ENCODE measurements around the gene RABGAP1L. TPM values are rescaled to one million over a fixed set of nuclear protein-coding genes. Genes with fewer than 3 reads are reported as not detected.

RABGAP1L gene
- total and polyA plus RNA-seq, 2 of the 8 experiments (the other 6 are each of a cell fraction or from before 2014, with no cell fraction given), result 33.3 to 156 TPM

- H4K8ac ChIP-seq (ENCODE audit: extremely low read depth, insufficient read depth, low read length), result no peak overlapping the region
- no peak overlapping the region for H4K5ac ChIP-seq (ENCODE audit: insufficient read length, low read depth, low read length)
- peaks cover 2% of the 10 kb centered on the region; the same call in 1 of the 2 replicates for H3K79me1 ChIP-seq (ENCODE audit: low read depth, low read length)
- H2BK5ac ChIP-seq (ENCODE audit: low read depth, low read length), result no peak overlapping the region
- FAIRE-seq, result no peak
- peaks cover 35 to 94% (median 55%) of the 10 kb centered on the region in 4 experiments for H3K36me3 ChIP-seq (ENCODE audit: control insufficient read depth in 2 of 4, insufficient read depth in 4 of 4, low read length in 3 of 4)
- H3K18ac ChIP-seq (ENCODE audit: extremely low read depth, low read length), result no peak overlapping the region
- DNase-seq (ENCODE audit: low read depth in 1 of 2, low spot score in 2 of 2), result no peak
- no peaks in the 10 kb centered on the region for H3K9me3 ChIP-seq (ENCODE audit: insufficient read depth in 2 of 2, low read depth in 1 of 2, low read length in 1 of 2)
- WGBS, 2 experiments (ENCODE audit: extremely low coverage in 1 of 2, insufficient coverage in 1 of 2, insufficient read length in 1 of 2, insufficient replicate concordance in 2 of 2, low coverage in 1 of 2, low lambda C conversion rate in 2 of 2, missing lambda C conversion rate in 1 of 2), result 97% methylated on average over 2 of the region's 2 CpGs; no CpG with 5 or more reads in 1 of the 2 experiments
- H3K9ac ChIP-seq (replicated peaks in 1 of 4; ENCODE audit: extremely low read depth in 1 of 4, low read depth in 3 of 4, low read length in 3 of 4), result no peak overlapping the region
- H2AFZ ChIP-seq (ENCODE audit: low read length), result no peak overlapping the region
- no peak overlapping the region for H4K91ac ChIP-seq (replicated peaks; ENCODE audit: insufficient read length, low read length)
- H3K56ac ChIP-seq (replicated peaks; ENCODE audit: insufficient read length, low read depth, low read length), result no peak overlapping the region
- H2AK5ac ChIP-seq (ENCODE audit: low read depth, low read length), result no peak overlapping the region
- no peaks in the 10 kb centered on the region for H3K23me2 ChIP-seq (ENCODE audit: low read depth, low read length)
- H3K23ac ChIP-seq (ENCODE audit: insufficient read length), result no peak overlapping the region
- no peaks in the 10 kb centered on the region for H3K27me3 ChIP-seq (replicated peaks in 1 of 4; ENCODE audit: control insufficient read depth in 3 of 4, extremely low read depth in 1 of 4, insufficient read depth in 3 of 4, low read length in 3 of 4)
- no peaks in the 10 kb centered on the region; a peak in 2 of 4 replicates for H3K79me2 ChIP-seq (ENCODE audit: control insufficient read depth in 1 of 2, insufficient read depth in 2 of 2, low read length in 2 of 2)
- POLR2A ChIA-PET (ENCODE audit: partially characterized antibody), result interaction anchor here (2.5 kb wide), 1 partner anchor 18 kb away, joined by 8 read pairs; no protein-coding TSS in a partner anchor
- no peak overlapping the region for H3K4ac ChIP-seq (replicated peaks; ENCODE audit: insufficient read length, low read depth, low read length)
- H3K27ac ChIP-seq (ENCODE audit: low read depth, low read length), result no peak overlapping the region
- CTCF ChIA-PET (ENCODE audit: partially characterized antibody), result interaction anchor here (0.6 to 1.9 kb wide), 3 partner anchors 11 to 201 kb away, joined by 3 to 7 read pairs (median 4); no protein-coding TSS in a partner anchor
- no peak overlapping the region for H2BK20ac ChIP-seq (ENCODE audit: low read length)
- H4K20me1 ChIP-seq (replicated peaks in 1 of 2; ENCODE audit: control insufficient read depth in 1 of 2, insufficient read depth in 2 of 2, low read length in 2 of 2), result peaks cover 0 to 3% of the 10 kb centered on the region in 2 experiments
- no peak overlapping the region for H3K4me2 ChIP-seq (ENCODE audit: insufficient read depth in 1 of 2, low read depth in 2 of 2, low read length in 2 of 2)
- H2BK15ac ChIP-seq (ENCODE audit: low read length), result no peak overlapping the region
- no peak overlapping the region for H3K4me3 ChIP-seq (ENCODE audit: extremely low read depth in 1 of 4, insufficient read depth in 2 of 4, low read depth in 3 of 4, low read length in 4 of 4)
- H3K14ac ChIP-seq (ENCODE audit: insufficient read length), result no peak overlapping the region
- no peak overlapping the region for H2BK120ac ChIP-seq (replicated peaks; ENCODE audit: low read depth, low read length)
- H3K4me1 ChIP-seq (replicated peaks in 1 of 4; ENCODE audit: control insufficient read depth in 3 of 4, insufficient read depth in 4 of 4, low read length in 3 of 4), result no peaks in the 10 kb centered on the region
- H2BK12ac ChIP-seq (ENCODE audit: low read depth, low read length), result no peak overlapping the region
- no peak for TF ChIP-seq SIRT6 (IDR thresholded peaks at IDR 0.05; ENCODE audit: low read length)
- no peak for TF ChIP-seq CBX8 (IDR thresholded peaks at IDR 0.05; ENCODE audit: borderline replicate concordance, low read depth, low read length)
- no peak for TF ChIP-seq SP2 (IDR thresholded peaks at IDR 0.05; ENCODE audit: low read length)
- no peak for TF ChIP-seq CEBPB (IDR thresholded peaks at IDR 0.05; ENCODE audit: low read depth, low read length)
- TF ChIP-seq CREB1 (IDR thresholded peaks at IDR 0.05), result no peak
- TF ChIP-seq SAP30 (IDR thresholded peaks at IDR 0.05; ENCODE audit: insufficient read depth, insufficient replicate concordance, low read length), result no peak
Observed at GRCh38 chr1:174971902-174972301, 812.6 kb downstream of the RABGAP1L start.

All from H1 (cell line).